ACHN (cell line): ENCODE data around the gene SCIN.

Experiments
- DNase-seq: peaks from one replicate; pipeline ENCODE4 v3.0.0-alpha.2; 2015
- in situ Hi-C: cut with HindIII; loops from 2 replicates; pipeline ENCODE4 v1.10.0; 2017; ENCODE audit warnings: low sequenced_read_pairs, low pct_ligation_motif_present, low pct_unique_long_range_greater_than_20kb

SCIN gene

GRCh38 chr7:12692479-12693259 is 122.1 kb downstream of the SCIN start:
- DNase-seq = no peak
- in situ Hi-C loops = loop anchor here (25.0 kb wide), 1 partner anchor 570 kb away; no protein-coding TSS in a partner anchor

- in situ Hi-C loops = loop anchor here (25.0 kb wide), 1 partner anchor 567 kb away; no protein-coding TSS in a partner anchor
- DNase-seq = no peak
Observed at GRCh38 chr7:12694817-12695216, 124.3 kb downstream of the SCIN start.

GRCh38 chr7:12695965-12696364 is 125.4 kb downstream of the SCIN start:
- in situ Hi-C loops = loop anchor here (25.0 kb wide), 1 partner anchor 566 kb away; no protein-coding TSS in a partner anchor
- DNase-seq = no peak

GRCh38 chr7:12699299-12699698 is 128.8 kb downstream of the SCIN start:
- in situ Hi-C loops = loop anchor here (25.0 kb wide), 1 partner anchor 563 kb away; no protein-coding TSS in a partner anchor
- no peak for DNase-seq

GRCh38 chr7:12701433-12701832 is 130.9 kb downstream of the SCIN start:
- in situ Hi-C loops = no loop called here
- DNase-seq = peak; percentile 37

GRCh38 chr7:12703881-12704280 is 133.4 kb downstream of the SCIN start:
- DNase-seq = no peak
- in situ Hi-C loops = no loop called here

- DNase-seq = no peak
- in situ Hi-C loops = no loop called here
Observed at GRCh38 chr7:12705878-12706277, 135.4 kb downstream of the SCIN start.

- in situ Hi-C loops = no loop called here
- peak; percentile 29 for DNase-seq
Observed at GRCh38 chr7:12706900-12707536, 136.5 kb downstream of the SCIN start.

- in situ Hi-C loops = no loop called here
- DNase-seq = no peak
Observed at GRCh38 chr7:12708314-12708713, 137.8 kb downstream of the SCIN start.
